Measurements from ENCODE around the gene PLEKHD1. TPM values are rescaled to one million over a fixed set of nuclear protein-coding genes. Genes with fewer than 3 reads are reported as not detected.

The PLEKHD1 gene
- total RNA-seq, 1 donor from 2014 or later, result not detected

DNA sequence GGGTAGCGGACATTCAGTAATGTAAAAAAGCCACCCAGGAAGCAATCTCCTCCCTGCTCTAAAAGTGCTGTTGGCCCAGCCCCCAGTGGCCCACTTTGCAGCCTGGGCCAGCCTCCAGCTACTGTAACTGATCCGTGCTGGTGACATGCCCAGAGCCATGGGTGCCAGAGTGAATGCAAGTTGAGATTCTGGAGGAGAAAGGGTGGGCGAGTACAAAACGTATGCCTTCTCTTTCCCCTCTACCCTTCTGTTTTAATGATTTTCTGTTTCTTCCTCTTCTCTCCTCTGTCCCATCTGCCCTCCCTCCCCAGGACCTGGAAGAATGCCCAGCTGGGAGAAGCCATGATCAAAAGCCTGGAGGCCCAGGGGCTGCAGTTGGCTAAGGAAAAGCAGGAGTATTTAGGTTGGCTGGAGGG lies 16.9 kb downstream of the PLEKHD1 start:
- H3K9me3 Mint-ChIP-seq, result no peaks in the 10 kb centered on the region
- no peak overlapping the region for H3K27ac ChIP-seq
- H3K4me3 ChIP-seq, result no peak overlapping the region
- H3K4me2 ChIP-seq, result no peak overlapping the region
- H3K4me3 Mint-ChIP-seq, result no peak overlapping the region
- peak overlapping the region; percentile 42 for H3K27ac Mint-ChIP-seq
- peaks cover 9% of the 10 kb centered on the region for H3K27me3 ChIP-seq
- H3K4me1 Mint-ChIP-seq, result peaks cover 3% of the 10 kb centered on the region
- TF ChIP-seq EZH2phosphoT487 (IDR thresholded peaks at IDR 0.05), result no peak
- no peak for TF ChIP-seq CTCF (IDR thresholded peaks at IDR 0.05)
- TF ChIP-seq EZH2 (IDR thresholded peaks at IDR 0.05), result no peak
- no peaks in the 10 kb centered on the region for H3K79me2 ChIP-seq (ENCODE audit: low read depth)
- no peaks in the 10 kb centered on the region for H3F3A ChIP-seq (ENCODE audit: low read depth)
- no peak overlapping the region for H3K9ac ChIP-seq
- H3K9me3 ChIP-seq (ENCODE audit: low read depth), result no peaks in the 10 kb centered on the region
- H3K4me1 ChIP-seq, result no peaks in the 10 kb centered on the region
- no peaks in the 10 kb centered on the region for H3K36me3 Mint-ChIP-seq
- H2AFZ ChIP-seq (replicated peaks), result no peak overlapping the region
- H3K27me3 Mint-ChIP-seq (ENCODE audit: insufficient read depth, low read depth), result peaks cover 7% of the 10 kb centered on the region
- no peaks in the 10 kb centered on the region for H4K20me1 ChIP-seq (ENCODE audit: low read depth)
- no peak for DNase-seq (ENCODE audit: low spot score)
- no peaks in the 10 kb centered on the region for H3K36me3 ChIP-seq

DNA sequence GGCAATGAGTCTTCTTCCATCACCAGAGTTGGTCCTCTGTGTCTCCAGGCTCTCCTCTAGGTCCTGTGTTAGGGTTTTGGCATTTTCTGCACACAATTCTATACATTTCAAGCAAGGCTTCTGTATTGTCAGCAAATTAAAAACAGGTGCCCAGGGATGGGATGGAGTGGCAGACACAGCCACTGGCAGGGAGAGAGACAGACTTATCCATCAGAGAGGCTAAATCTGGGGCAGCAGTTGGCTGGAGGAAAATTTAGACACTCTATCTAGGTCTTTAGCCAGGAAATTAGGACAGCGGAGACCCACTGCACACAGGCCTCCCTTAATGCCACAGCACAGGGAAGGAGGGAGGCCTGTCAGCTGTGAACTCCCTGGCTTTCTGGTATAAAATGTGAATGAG lies 20.2 kb downstream of the PLEKHD1 start:
- no peak overlapping the region for H3K4me3 ChIP-seq
- H3K36me3 Mint-ChIP-seq, result no peaks in the 10 kb centered on the region
- no peaks in the 10 kb centered on the region for H4K20me1 ChIP-seq (ENCODE audit: low read depth)
- peaks cover 2% of the 10 kb centered on the region for H3K9me3 Mint-ChIP-seq
- H3F3A ChIP-seq (ENCODE audit: low read depth), result no peaks in the 10 kb centered on the region
- no peaks in the 10 kb centered on the region for H3K36me3 ChIP-seq
- H3K79me2 ChIP-seq (ENCODE audit: low read depth), result no peaks in the 10 kb centered on the region
- TF ChIP-seq EZH2phosphoT487 (IDR thresholded peaks at IDR 0.05), result no peak
- no peak for TF ChIP-seq EZH2 (IDR thresholded peaks at IDR 0.05)
- no peak for TF ChIP-seq CTCF (IDR thresholded peaks at IDR 0.05)
- H3K27ac Mint-ChIP-seq, result no peak overlapping the region
- no peak overlapping the region for H3K27ac ChIP-seq
- H3K9me3 ChIP-seq (ENCODE audit: low read depth), result no peaks in the 10 kb centered on the region
- no peak overlapping the region for H3K4me3 Mint-ChIP-seq
- no peaks in the 10 kb centered on the region for H3K4me1 ChIP-seq
- DNase-seq (ENCODE audit: low spot score), result no peak
- peaks cover 9% of the 10 kb centered on the region for H3K27me3 ChIP-seq
- H2AFZ ChIP-seq (replicated peaks), result no peak overlapping the region
- no peak overlapping the region for H3K9ac ChIP-seq
- H3K4me2 ChIP-seq, result no peak overlapping the region
- H3K4me1 Mint-ChIP-seq, result peaks cover 3% of the 10 kb centered on the region
- H3K27me3 Mint-ChIP-seq (ENCODE audit: insufficient read depth, low read depth), result peaks cover 7% of the 10 kb centered on the region

- no peaks in the 10 kb centered on the region for H3K4me1 ChIP-seq
- H3K4me2 ChIP-seq, result no peak overlapping the region
- H3K27me3 ChIP-seq, result peaks cover 9% of the 10 kb centered on the region
- Mint-ChIP-seq H3K4me3 (no peak overlapping the region), H3K4me1 (peaks cover 3% of the 10 kb centered on the region), H3K27me3 (ENCODE audit: insufficient read depth, low read depth) (peaks cover 7% of the 10 kb centered on the region), H3K27ac (no peak overlapping the region), H3K9me3 (peaks cover 2% of the 10 kb centered on the region), H3K36me3 (no peaks in the 10 kb centered on the region)
- no peak overlapping the region for H3K27ac ChIP-seq
- H3K9me3 ChIP-seq (ENCODE audit: low read depth), result no peaks in the 10 kb centered on the region
- no peak overlapping the region for H3K4me3 ChIP-seq
- no peak overlapping the region for H2AFZ ChIP-seq (replicated peaks)
- no peak for DNase-seq (ENCODE audit: low spot score)
- H4K20me1 ChIP-seq (ENCODE audit: low read depth), result no peaks in the 10 kb centered on the region
- H3K36me3 ChIP-seq, result no peaks in the 10 kb centered on the region
- no peaks in the 10 kb centered on the region for H3F3A ChIP-seq (ENCODE audit: low read depth)
- H3K79me2 ChIP-seq (ENCODE audit: low read depth), result no peaks in the 10 kb centered on the region
- no peak for TF ChIP-seq EZH2 (IDR thresholded peaks at IDR 0.05)
- no peak for TF ChIP-seq CTCF (IDR thresholded peaks at IDR 0.05)
- TF ChIP-seq EZH2phosphoT487 (IDR thresholded peaks at IDR 0.05), result no peak
- no peak overlapping the region for H3K9ac ChIP-seq
These were observed 21.1 kb downstream of the PLEKHD1 start for GRCh38 chr14:69505338-69506240.

Measured in neural progenitor cell (in vitro differentiated cells).